HL-60 (cell line): ENCODE measurements around the gene OGN.

Experiments
- CTCF ChIP-seq: IDR thresholded peaks from one replicate; pipeline ENCODE4 v1.5.1; 2011; ENCODE audit warnings: low read length, control low read depth, inconsistent platforms; ENCODE audit not compliant: insufficient read depth
- POLR2AphosphoS5 ChIP-seq: IDR thresholded peaks from 2 replicates; pipeline ENCODE4 v1.6.1; 2012; ENCODE audit warnings: low read depth
- REST ChIP-seq: IDR thresholded peaks from 2 replicates; pipeline ENCODE4 v1.6.1; 2012; ENCODE audit warnings: low read depth; ENCODE audit not compliant: insufficient replicate concordance

GRCh38 chr9:92408747-92409478, 4.5 kb upstream of the OGN start:
- no peak for TF ChIP-seq CTCF
- no peak for TF ChIP-seq REST
- TF ChIP-seq POLR2AphosphoS5, result no peak
